ENCODE measurements around the gene XKR3. TPM values are rescaled to one million over a fixed set of nuclear protein-coding genes. Genes with fewer than 3 reads are reported as not detected.
"Not testable (repeated sequence)": the region's sequence is repeated elsewhere in the genome, so short reads cannot be mapped to it uniquely, and the experiment has no call there.

The XKR3 gene
- total RNA-seq, 4 donors from 2014 or later: not detected

- no peak overlapping the region for H3K27ac ChIP-seq
- no peaks in the 10 kb centered on the region for H3K9me3 ChIP-seq
- TF ChIP-seq POLR2A (IDR thresholded peaks at IDR 0.05): no peak
- no peak for TF ChIP-seq CTCF (IDR thresholded peaks at IDR 0.05 in 4 of 5, conservative IDR thresholded peaks at IDR 0.05 in 1 of 5)
- H3K4me3 ChIP-seq: no peak overlapping the region
- in situ Hi-C loops (cut with MboI; ENCODE audit: low sequenced_read_pairs in 4 of 4): no loop called here
- no peak for ATAC-seq
- DNase-seq: no peak
- H3K27me3 ChIP-seq: no peaks in the 10 kb centered on the region
- no peaks in the 10 kb centered on the region for H3K36me3 ChIP-seq
- no peaks in the 10 kb centered on the region for H3K4me1 ChIP-seq
- intact Hi-C loops (cut with DNase I; ENCODE audit: low total_unique reads): no loop called here
These were observed 47.8 kb downstream of the XKR3 start for GRCh38 chr22:16777284-16777924.

- no peak for TF ChIP-seq POLR2A (IDR thresholded peaks at IDR 0.05)
- TF ChIP-seq CTCF (IDR thresholded peaks at IDR 0.05 in 4 of 5, conservative IDR thresholded peaks at IDR 0.05 in 1 of 5): no peak
- in situ Hi-C loops (cut with MboI; ENCODE audit: low sequenced_read_pairs in 4 of 4) (no loop called here), intact Hi-C loops (cut with DNase I; ENCODE audit: low total_unique reads) (no loop called here)
- no peak overlapping the region for H3K27ac ChIP-seq
- H3K36me3 ChIP-seq: no peaks in the 10 kb centered on the region
- no peaks in the 10 kb centered on the region for H3K27me3 ChIP-seq
- H3K4me1 ChIP-seq: no peaks in the 10 kb centered on the region
- H3K4me3 ChIP-seq: no peak overlapping the region
- no peak for ATAC-seq
- no peaks in the 10 kb centered on the region for H3K9me3 ChIP-seq
- no peak for DNase-seq
These were observed 49.1 kb downstream of the XKR3 start for GRCh38 chr22:16776080-16776479.

- Histone ChIP-seq H3K27ac (no peak overlapping the region), H3K36me3 (no peaks in the 10 kb centered on the region), H3K27me3 (no peaks in the 10 kb centered on the region), H3K4me3 (no peak overlapping the region), H3K9me3 (no peaks in the 10 kb centered on the region), H3K4me1 (no peaks in the 10 kb centered on the region)
- TF ChIP-seq POLR2A (IDR thresholded peaks at IDR 0.05) (no peak), CTCF (IDR thresholded peaks at IDR 0.05 in 4 of 5, conservative IDR thresholded peaks at IDR 0.05 in 1 of 5) (no peak)
- intact Hi-C loops (cut with DNase I; ENCODE audit: low total_unique reads): no loop called here
- ATAC-seq (no peak), DNase-seq (no peak)
- in situ Hi-C loops (cut with MboI; ENCODE audit: low sequenced_read_pairs in 4 of 4): no loop called here
These were observed 50.2 kb downstream of the XKR3 start for GRCh38 chr22:16774911-16775500.

DNA sequence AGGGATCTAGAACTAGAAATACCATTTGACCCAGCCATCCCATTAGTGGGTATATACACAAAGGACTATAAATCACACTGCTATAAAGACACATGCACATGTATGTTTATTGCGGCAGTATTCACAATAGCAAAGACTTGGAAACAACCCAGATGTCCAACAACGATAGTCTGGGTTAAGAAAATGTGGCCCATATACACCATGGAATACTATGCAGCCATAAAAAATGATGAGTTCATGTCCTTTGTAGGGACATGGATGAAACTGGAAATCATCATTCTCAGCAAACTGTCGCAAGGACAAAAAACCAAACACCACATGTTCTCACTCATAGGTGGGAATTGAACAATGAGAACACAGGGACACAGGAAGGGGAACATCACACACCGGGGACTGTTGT, 53.6 kb downstream of the XKR3 start:
- ATAC-seq; H3K4me1 ChIP-seq; H3K4me3 ChIP-seq; H3K9me3 ChIP-seq; DNase-seq; H3K36me3 ChIP-seq; intact Hi-C loops (cut with DNase I; ENCODE audit: low total_unique reads); in situ Hi-C loops (cut with MboI; ENCODE audit: low sequenced_read_pairs in 4 of 4); H3K27me3 ChIP-seq; H3K27ac ChIP-seq: not testable (repeated sequence)

DNA sequence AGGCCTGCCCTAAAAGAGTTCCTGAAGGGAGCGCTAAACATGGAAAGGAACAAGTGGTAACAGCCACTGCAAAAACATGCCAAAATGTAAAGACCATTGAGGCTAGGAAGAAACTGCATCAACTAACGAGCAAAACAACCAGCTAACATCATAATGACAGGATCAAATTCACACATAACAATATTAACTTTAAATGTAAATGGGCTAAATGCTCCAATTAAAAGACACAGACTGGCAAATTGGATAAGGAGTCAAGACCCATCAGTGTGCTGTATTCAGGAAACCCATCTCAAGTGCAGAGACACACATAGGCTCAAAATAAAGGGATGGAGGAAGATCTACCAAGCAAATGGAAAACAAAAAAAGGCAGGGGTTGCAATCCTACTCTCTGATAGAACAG, 57.3 kb downstream of the XKR3 start:
- H3K4me3 ChIP-seq; H3K27me3 ChIP-seq; H3K36me3 ChIP-seq; H3K9me3 ChIP-seq; H3K27ac ChIP-seq; ATAC-seq; DNase-seq; in situ Hi-C loops (cut with MboI; ENCODE audit: low sequenced_read_pairs in 4 of 4); intact Hi-C loops (cut with DNase I; ENCODE audit: low total_unique reads); H3K4me1 ChIP-seq: not testable (repeated sequence)

GRCh38 chr22:16762224-16762623, 63.0 kb downstream of the XKR3 start:
- intact Hi-C loops (cut with DNase I; ENCODE audit: low total_unique reads); H3K36me3 ChIP-seq; DNase-seq; H3K27ac ChIP-seq; in situ Hi-C loops (cut with MboI; ENCODE audit: low sequenced_read_pairs in 4 of 4); H3K27me3 ChIP-seq; H3K9me3 ChIP-seq; H3K4me3 ChIP-seq; ATAC-seq; H3K4me1 ChIP-seq: not testable (repeated sequence)

- H3K27ac ChIP-seq; H3K27me3 ChIP-seq; H3K4me1 ChIP-seq; ATAC-seq; in situ Hi-C loops (cut with MboI; ENCODE audit: low sequenced_read_pairs in 4 of 4); intact Hi-C loops (cut with DNase I; ENCODE audit: low total_unique reads); H3K9me3 ChIP-seq; H3K36me3 ChIP-seq; DNase-seq; H3K4me3 ChIP-seq: not testable (repeated sequence)
These were observed 64.8 kb downstream of the XKR3 start for GRCh38 chr22:16760416-16760815.

DNA sequence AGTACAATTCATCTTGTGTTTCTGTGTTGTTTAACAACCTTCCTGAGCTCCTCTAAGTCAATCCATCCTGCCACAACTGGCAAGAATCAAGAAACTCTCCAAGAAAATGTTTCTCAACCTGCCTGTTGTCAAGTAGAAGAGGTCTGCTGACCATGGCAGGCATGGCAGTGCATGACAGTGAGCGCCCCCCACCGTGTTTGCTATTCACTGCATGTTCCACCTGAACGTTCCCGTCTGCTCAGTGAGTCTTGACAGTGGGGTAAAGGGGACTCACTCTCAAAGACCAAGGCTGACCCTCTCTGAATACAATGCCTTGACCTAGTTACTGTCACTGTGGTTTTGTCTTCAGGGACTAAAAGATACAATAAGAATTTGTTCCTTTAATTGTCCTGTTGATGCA, 75.9 kb downstream of the XKR3 start:
- H3K9me3 ChIP-seq; DNase-seq; H3K36me3 ChIP-seq; H3K27ac ChIP-seq; H3K27me3 ChIP-seq; ATAC-seq; H3K4me1 ChIP-seq; H3K4me3 ChIP-seq; intact Hi-C loops (cut with DNase I; ENCODE audit: low total_unique reads): not testable (repeated sequence)
- in situ Hi-C loops (cut with MboI; ENCODE audit: low sequenced_read_pairs in 4 of 4): loop anchor here in 1 of 4 donors (25.0 kb wide), 1 partner anchor 112 kb away; no protein-coding TSS in a partner anchor
